NOMO-1 treated with dmso at 0.1 percent for 144 hours (cell line): ENCODE results near the gene CD81.

Experiments
- DNase-seq: peaks from one replicate; lab custom pipeline; 2025; ENCODE audit not compliant: unreplicated experiment; lab: John Stamatoyannopoulos, UW

The CD81 gene

GRCh38 chr11:2374456-2375201 is 2.5 kb upstream of the CD81 start:
- no peak for DNase-seq

GRCh38 chr11:2375341-2375853 is 1.7 kb upstream of the CD81 start:
- no peak for DNase-seq

GRCh38 chr11:2375964-2376551 is 1.1 kb upstream of the CD81 start:
- no peak for DNase-seq

- DNase-seq, result no peak
These were observed 667 bp downstream of the CD81 start for GRCh38 chr11:2377511-2378443.

GRCh38 chr11:2378527-2379210 is 1.6 kb downstream of the CD81 start:
- peak; percentile 12 for DNase-seq

- no peak for DNase-seq
These were observed 2.5 kb downstream of the CD81 start for GRCh38 chr11:2379466-2380174.

- DNase-seq, result no peak
These were observed 3.3 kb downstream of the CD81 start for GRCh38 chr11:2380396-2380795.

GRCh38 chr11:2380807-2381350 is 3.8 kb downstream of the CD81 start:
- peak; percentile 36 for DNase-seq

- DNase-seq, result no peak
These were observed 4.5 kb downstream of the CD81 start for GRCh38 chr11:2381494-2382128.

GRCh38 chr11:2382129-2382517 is 5.0 kb downstream of the CD81 start:
- DNase-seq, result no peak

GRCh38 chr11:2382936-2383851 is 6.1 kb downstream of the CD81 start:
- no peak for DNase-seq

GRCh38 chr11:2383852-2384804 is 7.0 kb downstream of the CD81 start:
- no peak for DNase-seq

- no peak for DNase-seq
These were observed 8.3 kb downstream of the CD81 start for GRCh38 chr11:2385156-2386151.

- no peak for DNase-seq
These were observed 9.5 kb downstream of the CD81 start for GRCh38 chr11:2386591-2386990.

- DNase-seq, result no peak
These were observed 10.3 kb downstream of the CD81 start for GRCh38 chr11:2387266-2387987.
